Measurements from ENCODE around the gene OXA1L. TPM values are rescaled to one million over a fixed set of nuclear protein-coding genes. Genes with fewer than 3 reads are reported as not detected.
A peak's percentile ranks its signal among the peaks of the same experiment; 100 is the strongest.
"Not testable (repeated sequence)": the region's sequence is repeated elsewhere in the genome, so short reads cannot be mapped to it uniquely, and the experiment has no call there.

The OXA1L gene
- total RNA-seq, 1 experiment from 2014 or later, result 103 TPM

DNA sequence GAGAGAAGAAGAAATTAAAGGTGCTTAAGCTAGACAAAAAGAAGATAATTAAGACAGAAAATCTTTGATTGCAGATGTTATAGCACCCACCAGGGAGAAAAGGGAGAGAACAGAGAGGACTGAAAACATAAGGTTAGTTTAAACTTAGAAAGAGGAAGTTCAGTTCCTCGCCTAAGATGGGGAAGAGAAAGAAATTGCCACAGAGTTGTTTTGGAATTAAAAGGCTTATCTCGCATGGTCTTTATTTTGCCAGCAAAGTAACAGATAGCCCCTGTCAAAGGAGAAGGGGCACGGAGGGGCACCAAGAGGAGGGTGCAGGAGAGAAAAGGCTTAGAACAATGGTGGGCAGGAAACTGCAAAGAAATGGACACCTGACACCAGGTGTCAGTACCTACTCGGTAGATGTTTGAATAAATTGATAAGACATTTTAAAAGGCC is 17.8 kb upstream of the OXA1L start:
- POLR2A ChIA-PET (ENCODE audit: low non-redundant PET), result no interaction called here
- Histone ChIP-seq H3K4me3 (ENCODE audit: low read depth, low read length, poor library complexity, severe bottlenecking) (no peak overlapping the region), H3K27ac (ENCODE audit: low read depth, low read length, poor library complexity, severe bottlenecking) (no peak overlapping the region), H3K36me3 (ENCODE audit: insufficient read depth, low read length, poor library complexity, severe bottlenecking) (no peaks in the 10 kb centered on the region), H3K4me1 (ENCODE audit: insufficient read depth, low read length, poor library complexity, severe bottlenecking) (no peaks in the 10 kb centered on the region), H3K27me3 (replicated peaks; ENCODE audit: insufficient read depth, low read depth, low read length, poor library complexity) (no peaks in the 10 kb centered on the region), H3K9me3 (ENCODE audit: low read depth, low read length, poor library complexity, severe bottlenecking) (no peaks in the 10 kb centered on the region)
- BruUV-seq (replicated peaks), result no TSS peak
- TF ChIP-seq CTCF (conservative IDR thresholded peaks at IDR 0.05; ENCODE audit: low read depth, low read length) (no peak), EZH2 (IDR thresholded peaks at IDR 0.05; ENCODE audit: borderline replicate concordance, low read depth, low read length, poor library complexity, severe bottlenecking) (no peak)
- intact Hi-C loops (cut with micrococcal nuclease; ENCODE audit: unreplicated experiment), result no loop called here
- CTCF ChIA-PET, result no interaction called here
- DNase-seq (ENCODE audit: low spot score), result no peak

DNA sequence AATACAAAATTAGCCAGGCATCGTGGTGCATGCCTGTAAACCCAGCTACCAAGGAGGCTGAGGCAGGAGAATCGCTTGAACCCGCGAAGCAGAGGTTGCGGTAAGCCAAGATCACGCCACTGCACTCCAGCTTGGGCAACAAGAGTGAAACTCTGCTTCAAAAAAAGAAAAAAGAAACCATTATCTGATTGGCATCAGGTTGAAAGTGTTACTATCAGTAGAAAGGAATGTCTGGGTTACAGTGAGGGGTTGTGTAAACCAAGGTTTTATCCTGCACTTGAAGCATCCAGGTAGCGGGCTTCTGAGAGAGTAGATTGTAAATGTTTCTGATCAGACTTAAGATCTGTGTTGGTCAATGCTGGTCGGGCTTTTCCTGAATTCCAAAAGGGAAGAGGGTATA is 14.1 kb upstream of the OXA1L start:
- no peaks in the 10 kb centered on the region for H3K9me3 ChIP-seq (ENCODE audit: low read depth, low read length, poor library complexity, severe bottlenecking)
- no peaks in the 10 kb centered on the region for H3K36me3 ChIP-seq (ENCODE audit: insufficient read depth, low read length, poor library complexity, severe bottlenecking)
- no peak overlapping the region for H3K27ac ChIP-seq (ENCODE audit: low read depth, low read length, poor library complexity, severe bottlenecking)
- H3K4me1 ChIP-seq (ENCODE audit: insufficient read depth, low read length, poor library complexity, severe bottlenecking), result no peaks in the 10 kb centered on the region
- no peak overlapping the region for H3K4me3 ChIP-seq (ENCODE audit: low read depth, low read length, poor library complexity, severe bottlenecking)
- H3K27me3 ChIP-seq (replicated peaks; ENCODE audit: insufficient read depth, low read depth, low read length, poor library complexity), result no peaks in the 10 kb centered on the region
- TF ChIP-seq EZH2 (IDR thresholded peaks at IDR 0.05; ENCODE audit: borderline replicate concordance, low read depth, low read length, poor library complexity, severe bottlenecking) (no peak), CTCF (conservative IDR thresholded peaks at IDR 0.05; ENCODE audit: low read depth, low read length) (no peak)
- ChIA-PET CTCF (no interaction called here), POLR2A (ENCODE audit: low non-redundant PET) (interaction anchor here (0.6 to 0.7 kb wide), 2 partner anchors 17 to 163 kb away, joined by 9 read pairs; no protein-coding TSS in a partner anchor)
- no TSS peak for BruUV-seq (replicated peaks)
- intact Hi-C loops (cut with micrococcal nuclease; ENCODE audit: unreplicated experiment), result no loop called here
- DNase-seq (ENCODE audit: low spot score), result no peak

DNA sequence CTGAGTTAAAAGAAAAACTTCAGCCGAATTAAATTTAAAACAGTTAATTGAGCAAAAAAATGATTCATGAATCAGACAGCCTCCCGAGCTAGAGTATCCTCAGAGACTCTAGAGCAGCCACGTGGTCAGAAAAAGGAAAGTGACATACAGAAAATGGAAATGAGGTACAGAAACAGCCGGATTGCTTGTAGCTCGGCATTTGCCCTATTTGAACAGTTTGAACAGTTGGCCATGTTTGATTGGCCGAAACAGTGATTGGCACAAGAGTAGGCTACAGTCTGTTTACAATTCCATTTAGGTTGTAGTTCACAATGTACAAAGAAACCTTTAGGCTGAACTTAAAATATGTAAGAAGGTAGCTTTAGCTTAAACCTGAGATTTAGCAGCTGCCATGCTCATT is 12.9 kb upstream of the OXA1L start:
- CTCF ChIA-PET, result interaction anchor here (0.6 kb wide), 1 partner anchor 40 kb away, joined by 6 read pairs; no protein-coding TSS in a partner anchor
- TF ChIP-seq CTCF (conservative IDR thresholded peaks at IDR 0.05; ENCODE audit: low read depth, low read length), result no peak
- no peak for TF ChIP-seq EZH2 (IDR thresholded peaks at IDR 0.05; ENCODE audit: borderline replicate concordance, low read depth, low read length, poor library complexity, severe bottlenecking)
- Histone ChIP-seq H3K4me1 (ENCODE audit: insufficient read depth, low read length, poor library complexity, severe bottlenecking) (no peaks in the 10 kb centered on the region), H3K36me3 (ENCODE audit: insufficient read depth, low read length, poor library complexity, severe bottlenecking) (no peaks in the 10 kb centered on the region), H3K9me3 (ENCODE audit: low read depth, low read length, poor library complexity, severe bottlenecking) (no peaks in the 10 kb centered on the region), H3K27ac (ENCODE audit: low read depth, low read length, poor library complexity, severe bottlenecking) (no peak overlapping the region), H3K4me3 (ENCODE audit: low read depth, low read length, poor library complexity, severe bottlenecking) (no peak overlapping the region), H3K27me3 (replicated peaks; ENCODE audit: insufficient read depth, low read depth, low read length, poor library complexity) (no peaks in the 10 kb centered on the region)
- DNase-seq (ENCODE audit: low spot score), result peak; percentile 33
- no TSS peak for BruUV-seq (replicated peaks)
- POLR2A ChIA-PET (ENCODE audit: low non-redundant PET), result interaction anchor here (0.9 kb wide), 1 partner anchor 28 kb away, joined by 14 read pairs; no protein-coding TSS in a partner anchor
- intact Hi-C loops (cut with micrococcal nuclease; ENCODE audit: unreplicated experiment), result no loop called here

DNA sequence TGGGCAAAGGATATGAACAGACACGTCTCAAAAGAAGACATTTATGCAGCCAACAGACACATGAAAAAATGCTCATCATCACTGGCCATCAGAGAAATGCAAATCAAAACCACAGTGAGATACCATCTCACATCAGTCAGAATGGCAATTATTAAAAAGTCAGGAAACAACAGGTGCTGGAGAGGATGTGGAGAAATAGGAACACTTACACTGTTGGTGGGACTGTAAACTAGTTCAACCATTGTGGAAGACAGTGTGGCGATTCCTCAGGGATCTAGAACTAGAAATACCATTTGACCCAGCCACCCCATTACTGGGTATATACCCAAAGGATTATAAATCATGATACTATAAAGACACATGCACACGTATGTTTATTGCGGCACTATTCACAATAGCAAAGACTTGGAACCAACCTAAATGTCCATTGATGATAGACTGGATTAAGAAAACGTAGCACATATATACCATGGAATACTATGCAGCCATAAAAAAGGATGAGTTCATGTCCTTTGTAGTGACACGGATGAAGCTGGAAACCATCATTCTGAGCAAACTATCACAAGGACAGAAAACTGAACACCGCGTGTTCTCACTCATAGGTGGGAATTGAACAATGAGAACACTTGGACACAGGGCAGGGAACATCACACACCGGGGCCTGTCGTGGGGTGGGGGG is 8.4 kb upstream of the OXA1L start:
- H3K36me3 ChIP-seq (ENCODE audit: insufficient read depth, low read length, poor library complexity, severe bottlenecking); H3K4me3 ChIP-seq (ENCODE audit: low read depth, low read length, poor library complexity, severe bottlenecking); DNase-seq (ENCODE audit: low spot score); BruUV-seq (replicated peaks); POLR2A ChIA-PET (ENCODE audit: low non-redundant PET); H3K4me1 ChIP-seq (ENCODE audit: insufficient read depth, low read length, poor library complexity, severe bottlenecking); H3K27ac ChIP-seq (ENCODE audit: low read depth, low read length, poor library complexity, severe bottlenecking); H3K9me3 ChIP-seq (ENCODE audit: low read depth, low read length, poor library complexity, severe bottlenecking); H3K27me3 ChIP-seq (replicated peaks; ENCODE audit: insufficient read depth, low read depth, low read length, poor library complexity); intact Hi-C loops (cut with micrococcal nuclease; ENCODE audit: unreplicated experiment); CTCF ChIA-PET: not testable (repeated sequence)
